ENCODE data around the gene PPP6R1. TPM values are rescaled to one million over a fixed set of nuclear protein-coding genes. Genes with fewer than 3 reads are reported as not detected.

The PPP6R1 gene
- total RNA-seq, 1 donor from 2014 or later, result 23.8 TPM

DNA sequence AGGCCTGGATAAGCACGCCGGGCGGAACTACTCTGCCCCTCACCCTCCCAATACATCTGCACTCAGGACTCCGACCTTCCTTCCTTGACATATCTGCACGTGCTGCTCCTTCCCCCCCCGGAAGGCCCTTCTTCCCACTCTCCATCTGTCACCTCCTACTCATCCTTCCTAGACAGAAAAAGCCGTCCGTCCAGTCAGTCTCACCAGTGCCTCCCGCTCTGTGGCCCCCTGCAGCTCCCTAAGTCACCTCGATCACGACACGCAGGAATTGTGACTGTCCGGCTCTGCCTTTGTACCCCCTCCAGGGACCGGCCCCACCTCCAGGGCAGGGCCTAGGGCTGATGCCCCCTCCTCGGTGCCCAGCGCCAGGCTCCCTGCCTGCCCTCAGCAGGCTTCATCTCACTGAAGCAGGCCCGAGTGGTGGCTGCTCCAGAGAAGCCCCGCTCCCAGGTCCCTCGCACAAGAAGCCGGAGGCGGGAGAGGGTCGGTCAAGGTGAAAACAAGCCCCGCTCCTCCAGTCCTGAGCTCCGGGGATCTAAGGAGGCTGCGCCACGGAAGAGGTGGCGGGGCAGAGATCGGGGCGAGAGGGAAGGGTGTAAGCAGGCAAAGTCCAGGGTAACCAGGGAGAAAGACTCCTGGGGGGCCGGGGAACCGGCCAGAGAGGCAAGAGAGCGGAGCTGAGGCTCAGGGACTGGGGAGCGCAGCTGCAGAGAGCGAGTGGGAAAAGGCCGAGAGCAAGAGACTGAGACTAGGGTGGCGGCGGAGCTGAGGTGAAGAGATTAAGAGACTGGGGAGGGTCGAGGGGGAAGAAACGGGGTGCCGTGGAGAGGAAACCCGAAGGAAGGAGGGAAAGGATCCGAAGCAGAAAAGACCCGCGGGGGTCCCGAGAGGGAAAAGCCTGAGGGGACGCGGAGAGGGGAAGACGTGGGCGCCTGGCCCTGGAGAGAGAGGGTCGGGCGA, 1.1 kb downstream of the PPP6R1 start:
- DNase-seq, result peak; percentile 36

- peak; percentile 11 for DNase-seq
Observed at GRCh38 chr19:55256562-55257460, 2.0 kb downstream of the PPP6R1 start.

DNA sequence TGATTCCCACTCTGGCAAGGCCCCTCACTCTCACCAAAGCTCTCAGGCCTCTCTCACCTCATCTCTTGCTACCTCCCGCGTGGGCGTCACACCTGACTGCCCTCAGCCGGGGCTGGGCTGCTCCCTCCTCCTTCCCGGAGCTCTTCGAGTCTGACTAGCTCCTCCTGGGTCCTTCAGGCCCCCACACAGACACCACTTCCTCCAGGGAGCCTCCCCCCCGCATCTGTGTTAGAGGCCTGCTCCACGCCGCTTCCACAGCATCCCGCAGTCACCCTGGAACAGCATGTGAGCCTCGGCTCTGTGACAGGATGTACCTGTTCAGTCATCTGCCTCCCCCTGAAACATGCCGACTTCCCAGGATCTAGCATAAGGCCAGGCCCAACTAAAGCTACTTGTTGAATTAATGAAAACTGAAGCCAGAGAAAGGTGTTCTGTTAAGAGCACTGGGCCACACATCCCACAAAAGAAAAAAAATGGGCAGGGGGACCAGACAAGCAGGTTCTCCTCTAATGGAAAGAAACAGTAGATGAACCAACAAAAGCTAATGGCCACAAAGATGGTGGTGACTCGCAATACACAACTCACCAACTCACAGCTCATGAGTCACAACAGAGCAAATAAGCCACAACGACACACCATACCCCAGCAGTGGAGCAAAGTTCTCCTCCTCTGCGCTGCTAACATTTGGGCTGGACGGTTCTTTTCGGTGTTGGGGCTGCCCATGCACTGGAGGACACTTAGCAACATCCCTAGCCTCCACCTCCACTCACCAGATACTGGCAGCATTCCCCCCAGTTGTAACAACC, 3.0 kb downstream of the PPP6R1 start:
- DNase-seq, result peak; percentile 9

- no peak for DNase-seq
Observed at GRCh38 chr19:55254625-55254977, 4.2 kb downstream of the PPP6R1 start.

- DNase-seq, result peak; percentile 58
Observed at GRCh38 chr19:55253842-55254624, 4.8 kb downstream of the PPP6R1 start.

DNA sequence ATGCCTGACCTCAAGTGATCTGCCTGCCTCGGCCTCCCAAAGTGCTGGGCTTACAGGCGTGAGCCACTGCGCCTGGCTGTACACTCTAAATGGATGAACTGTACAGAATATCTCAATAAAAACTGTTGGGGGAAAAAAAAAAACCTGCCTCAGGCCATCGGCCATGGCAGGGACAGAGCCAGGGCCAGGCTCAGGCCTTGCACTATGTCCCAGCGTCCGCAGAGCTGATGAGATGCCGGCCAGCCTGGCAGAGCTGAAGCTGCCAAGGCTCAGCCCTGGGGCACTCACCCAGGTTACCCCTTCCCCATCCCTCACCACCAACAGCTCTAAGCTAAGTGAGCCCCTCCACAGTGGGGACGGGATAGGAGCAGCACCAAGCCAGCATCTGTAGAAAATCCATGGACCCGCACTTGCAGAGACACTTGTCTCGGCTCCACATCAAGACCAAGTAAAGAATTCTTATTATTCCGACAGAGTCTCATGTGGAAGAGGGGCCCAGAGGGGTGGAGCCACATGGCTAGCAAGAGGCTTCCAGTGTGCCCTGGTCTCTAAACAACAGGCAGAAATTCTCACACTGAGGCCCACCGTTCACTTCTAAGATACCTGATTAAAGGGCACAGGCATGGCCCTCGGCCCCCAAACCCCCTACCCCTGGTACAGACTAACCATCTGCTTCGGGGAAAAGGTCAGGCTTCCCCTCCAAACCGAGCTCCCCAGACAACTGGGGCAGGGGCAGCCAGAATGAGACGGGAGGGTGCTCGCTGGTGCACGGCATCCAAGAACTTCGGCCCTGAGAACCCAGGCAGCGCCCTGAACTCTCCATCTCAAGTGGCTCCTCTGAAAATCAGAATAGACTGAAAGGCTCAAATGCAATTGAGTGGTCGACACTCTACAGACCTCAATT, 5.8 kb downstream of the PPP6R1 start:
- DNase-seq, result no peak

DNA sequence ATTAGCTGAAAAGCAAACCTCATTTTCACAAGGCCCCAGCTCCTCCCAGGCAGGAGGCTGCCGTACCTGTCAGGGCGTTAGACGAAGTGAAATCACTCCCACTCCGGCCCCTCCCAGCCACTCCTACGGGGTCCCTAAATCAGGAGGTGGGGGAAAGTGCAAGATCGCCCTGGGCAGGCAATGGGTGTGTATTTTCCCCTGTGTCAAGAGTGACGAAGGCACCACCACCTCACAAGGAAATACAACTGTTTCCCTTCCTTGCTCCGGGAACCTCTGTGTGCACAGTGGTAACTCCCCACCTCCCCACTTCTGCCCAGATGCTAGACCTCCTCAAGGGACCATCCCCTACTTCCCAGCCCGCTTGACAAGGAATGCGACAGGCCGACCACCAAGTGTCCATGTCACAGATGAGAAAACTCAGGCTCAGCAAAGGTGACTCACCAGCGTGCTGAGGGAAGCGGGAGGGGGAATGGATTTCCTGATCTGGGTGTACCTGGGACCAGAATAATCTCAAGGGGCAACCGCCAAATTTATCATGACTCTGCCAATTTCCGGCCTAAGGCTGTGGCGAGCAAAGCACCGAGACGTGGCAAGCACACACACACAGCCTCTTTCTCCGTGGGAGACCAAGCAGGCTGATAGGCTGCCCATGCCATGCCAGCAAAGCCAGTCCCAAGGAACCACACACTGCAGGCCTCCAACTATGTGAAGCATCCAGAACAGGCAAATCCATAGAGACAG, 7.3 kb downstream of the PPP6R1 start:
- DNase-seq, result peak; percentile 57

- no peak for DNase-seq
Observed at GRCh38 chr19:55250262-55251036, 8.4 kb downstream of the PPP6R1 start.

- DNase-seq, result no peak
Observed at GRCh38 chr19:55249841-55250240, 9.0 kb downstream of the PPP6R1 start.

DNA sequence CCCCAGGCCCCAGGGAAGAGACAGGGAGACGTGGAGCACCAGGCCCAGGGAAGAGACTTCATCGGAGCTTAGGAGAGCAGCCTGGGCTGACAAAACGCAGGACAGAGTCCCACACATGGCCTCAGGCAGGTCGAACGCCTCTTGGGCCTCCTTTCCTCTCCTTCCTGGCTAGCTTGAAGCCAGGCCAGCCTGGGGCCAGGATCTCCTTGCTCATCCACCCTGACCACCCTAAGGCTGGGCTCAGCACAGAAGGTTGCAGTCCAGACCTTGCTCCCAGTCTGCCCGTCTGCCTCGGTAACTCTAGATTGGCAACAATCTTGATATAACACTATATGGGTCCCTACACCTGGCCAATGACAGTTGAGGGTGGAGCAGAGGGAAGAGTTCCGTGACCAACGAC, 10.1 kb downstream of the PPP6R1 start:
- no peak for DNase-seq

GRCh38 chr19:55248166-55248675, 10.6 kb downstream of the PPP6R1 start:
- DNase-seq, result no peak

GRCh38 chr19:55247621-55248099, 11.2 kb downstream of the PPP6R1 start:
- peak; percentile 53 for DNase-seq

GRCh38 chr19:55246462-55247451, 12.1 kb downstream of the PPP6R1 start:
- DNase-seq, result no peak

DNA sequence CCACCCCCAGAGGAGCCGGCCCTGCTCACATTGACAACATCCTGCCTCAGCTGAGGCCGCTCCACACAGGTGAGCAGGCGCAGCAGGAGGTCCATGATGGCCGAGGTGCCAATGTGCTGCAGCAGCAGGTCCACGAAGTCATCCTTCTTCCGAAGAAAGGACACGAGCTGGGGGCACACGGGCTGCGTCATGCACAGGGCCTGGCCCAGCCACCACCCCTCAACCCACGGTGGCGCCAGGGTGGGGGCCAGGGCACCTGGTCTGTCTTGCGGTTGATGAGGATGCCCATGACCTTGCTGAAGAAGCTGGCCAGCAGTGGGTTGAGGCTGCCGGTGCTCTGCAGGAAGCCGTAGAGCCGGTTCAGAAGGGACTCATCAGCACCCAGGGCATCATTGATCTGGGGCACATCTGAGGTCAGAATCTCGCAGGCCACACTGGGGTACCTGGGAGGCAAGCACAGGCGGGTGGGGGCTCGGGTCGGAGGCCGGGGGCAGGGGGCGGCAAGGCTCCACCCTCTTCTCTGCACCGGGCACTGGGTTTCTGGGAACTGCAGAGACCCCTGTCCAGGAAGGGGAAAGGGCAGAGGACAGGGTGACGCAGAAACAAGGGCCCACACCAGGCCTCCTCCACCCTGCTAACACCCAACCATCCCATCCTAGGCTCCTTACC, 13.4 kb downstream of the PPP6R1 start:
- DNase-seq, result no peak

DNA sequence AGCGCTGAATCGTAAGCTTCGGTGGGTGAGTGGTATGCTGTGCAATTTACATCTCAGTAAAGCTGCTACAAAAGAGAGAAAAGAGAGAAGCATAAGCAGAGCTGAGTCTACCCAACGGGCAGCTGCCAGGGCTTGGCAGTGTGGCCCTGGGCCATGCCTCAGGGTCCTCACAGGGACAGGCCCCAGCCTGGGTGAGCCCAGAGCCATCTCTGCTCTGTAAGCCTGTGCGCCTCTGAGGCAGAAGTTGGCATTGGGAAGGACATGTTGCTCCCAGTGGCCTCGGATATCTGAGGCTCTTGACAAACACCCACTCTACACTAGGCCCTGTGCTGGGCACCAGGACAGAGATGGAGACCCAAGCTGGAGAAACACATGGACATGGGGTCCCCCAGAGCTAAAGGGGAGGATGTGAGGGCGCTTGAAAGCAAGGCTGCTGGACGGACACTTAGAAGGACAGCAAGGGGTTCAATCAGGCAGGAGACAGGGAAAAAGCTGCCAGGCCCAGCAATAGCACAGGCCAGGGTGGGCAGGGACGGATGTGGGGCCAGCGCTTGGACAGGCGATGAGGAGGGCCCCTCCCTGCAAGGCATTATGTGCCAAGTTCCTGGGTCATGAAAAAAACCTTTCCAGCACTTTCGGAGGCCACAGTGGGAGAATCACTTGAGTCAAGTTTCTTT, 14.7 kb downstream of the PPP6R1 start:
- no peak for DNase-seq

DNA sequence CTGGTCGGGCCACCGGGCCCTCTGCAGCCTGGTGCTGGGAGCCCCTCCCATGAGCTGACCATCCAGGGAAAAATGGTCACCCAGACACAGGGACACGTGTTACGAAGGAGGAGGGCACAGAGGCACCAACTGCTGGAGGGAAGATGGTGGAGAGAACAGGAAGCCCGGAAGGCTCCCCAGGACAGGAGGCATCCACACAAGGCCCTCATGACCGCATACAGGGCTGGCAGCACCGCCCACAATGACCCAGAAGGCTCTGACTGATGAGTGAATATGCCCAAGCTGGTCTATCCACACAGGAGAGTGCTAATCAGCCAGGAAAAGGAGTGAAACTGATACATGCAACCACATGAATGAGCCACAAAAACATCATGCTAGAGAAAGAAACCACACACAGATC, 16.3 kb downstream of the PPP6R1 start:
- DNase-seq, result no peak
